Measurements from ENCODE around the gene C4orf17. TPM values are rescaled to one million over a fixed set of nuclear protein-coding genes. Genes with fewer than 3 reads are reported as not detected.

The C4orf17 gene
- total RNA-seq, 1 donor from 2014 or later, result not detected

GRCh38 chr4:99537674-99538073 lies 26.9 kb downstream of the C4orf17 start:
- DNase-seq, result no peak

- DNase-seq, result no peak
Observed at GRCh38 chr4:99540277-99540939, 29.6 kb downstream of the C4orf17 start.

- DNase-seq, result no peak
Observed at GRCh38 chr4:99552872-99553271, 42.1 kb downstream of the C4orf17 start.

GRCh38 chr4:99563310-99564186 lies 52.7 kb downstream of the C4orf17 start, which contains the start of gene TRMT10A:
TSS of gene TRMT10A (minus strand) at chr4:99564039. CDS start at chr4:99559338, 4,701 bp downstream.
- DNase-seq, result peak; percentile 100

- DNase-seq, result peak; percentile 90
Observed at GRCh38 chr4:99564921-99565320, 54.1 kb downstream of the C4orf17 start.

- DNase-seq, result no peak
Observed at GRCh38 chr4:99571883-99572282, 61.1 kb downstream of the C4orf17 start.

GRCh38 chr4:99572527-99573240 lies 61.9 kb downstream of the C4orf17 start:
- no peak for DNase-seq

GRCh38 chr4:99573735-99574368 lies 63.0 kb downstream of the C4orf17 start:
- no peak for DNase-seq

- DNase-seq, result peak; percentile 3
Observed at GRCh38 chr4:99574530-99575324, 63.9 kb downstream of the C4orf17 start, which contains the start of gene MTTP. TSS of gene MTTP (plus strand) at chr4:99574824. CDS start at chr4:99574910, 86 bp downstream.

GRCh38 chr4:99578714-99579113 lies 67.9 kb downstream of the C4orf17 start:
- DNase-seq, result no peak

GRCh38 chr4:99585516-99585915 lies 74.7 kb downstream of the C4orf17 start:
- no peak for DNase-seq

- DNase-seq, result no peak
Observed at GRCh38 chr4:99586322-99586721, 75.5 kb downstream of the C4orf17 start.

- DNase-seq, result no peak
Observed at GRCh38 chr4:99586797-99587196, 76.0 kb downstream of the C4orf17 start.

GRCh38 chr4:99587309-99587708 lies 76.5 kb downstream of the C4orf17 start:
- DNase-seq, result no peak

GRCh38 chr4:99587803-99588202 lies 77.0 kb downstream of the C4orf17 start:
- DNase-seq, result no peak

- DNase-seq, result no peak
Observed at GRCh38 chr4:99591757-99592156, 80.9 kb downstream of the C4orf17 start.

Other genes with a start within 250 kb of the C4orf17 start
- not detected for gene ADH1A, start 220.0 kb upstream of the C4orf17 start, total RNA-seq
- gene ADH1B, start 189.6 kb upstream of the C4orf17 start, total RNA-seq, result 12.5 TPM
- 9.0 TPM for gene ADH1C, start 158.3 kb upstream of the C4orf17 start, total RNA-seq
- 12.1 TPM for gene ADH7, start 75.7 kb upstream of the C4orf17 start, total RNA-seq
- gene TRMT10A, start 53.0 kb downstream of the C4orf17 start, total RNA-seq, result 13.5 TPM
- gene MTTP, start 63.8 kb downstream of the C4orf17 start, total RNA-seq, result 1.4 TPM
- gene C4orf54, start 146.8 kb downstream of the C4orf17 start, total RNA-seq, result 243 TPM